GM18907 (cell line): Measurements from ENCODE around the gene DAB1.

Experiments used
- ATAC-seq: cut with Tn5 transposase; IDR thresholded peaks from one replicate; pipeline ENCODE4 v1.9.1; 2021; ENCODE audit warnings: mild to moderate bottlenecking, moderate library complexity; ENCODE audit not compliant: unreplicated experiment

Gene DAB1

DNA sequence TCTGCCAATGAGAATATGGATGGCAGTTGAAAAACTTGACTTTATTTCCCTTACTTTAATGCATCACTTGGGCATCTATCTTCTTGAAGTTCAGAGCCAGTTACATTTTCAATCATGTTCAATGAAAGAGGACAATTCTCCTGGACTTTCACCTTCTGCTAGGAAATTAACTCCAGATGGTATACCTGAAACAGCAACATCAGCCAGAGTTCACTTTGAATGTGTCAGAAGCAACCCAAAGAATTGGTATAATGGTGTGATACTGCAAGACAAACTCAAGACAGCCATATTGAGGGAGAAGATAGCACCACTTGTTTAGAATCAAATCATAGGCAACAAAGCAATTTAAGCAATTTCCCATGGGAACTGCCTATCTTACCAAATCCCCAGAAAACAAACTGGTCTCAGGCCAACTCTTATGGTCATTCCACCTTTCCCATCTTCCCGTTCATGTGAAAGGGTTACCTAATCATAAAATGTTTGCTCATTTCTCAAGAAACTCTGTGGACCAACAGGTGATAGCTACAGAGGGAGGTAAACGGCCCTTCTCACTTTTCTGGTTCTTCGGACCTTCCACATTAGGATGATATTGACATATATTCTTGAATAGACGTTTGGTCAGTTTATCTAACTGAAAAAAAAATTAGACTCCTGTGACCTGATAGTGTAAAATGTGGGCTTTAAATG, 428.3 kb downstream of the DAB1 start:
- no peak for ATAC-seq

DNA sequence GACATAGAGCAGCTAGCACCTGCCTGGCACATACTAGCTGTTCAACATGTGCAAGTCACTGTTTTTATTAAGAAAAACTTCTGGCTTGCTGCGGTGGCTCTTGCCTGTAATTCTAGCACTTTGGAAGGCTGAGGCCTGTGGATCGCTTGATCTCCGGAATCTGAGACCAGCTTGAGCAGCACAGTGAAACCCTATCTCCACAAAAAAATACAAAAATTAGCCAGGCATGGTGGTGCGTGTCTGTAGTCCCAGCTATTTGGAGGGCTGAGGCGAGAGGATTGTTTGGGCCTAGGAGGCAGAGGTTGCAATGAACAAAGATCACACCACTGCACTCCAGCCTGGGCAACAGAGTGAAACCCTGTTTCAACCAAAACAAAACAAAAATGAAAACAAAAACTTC, 430.4 kb downstream of the DAB1 start:
- no peak for ATAC-seq

DNA sequence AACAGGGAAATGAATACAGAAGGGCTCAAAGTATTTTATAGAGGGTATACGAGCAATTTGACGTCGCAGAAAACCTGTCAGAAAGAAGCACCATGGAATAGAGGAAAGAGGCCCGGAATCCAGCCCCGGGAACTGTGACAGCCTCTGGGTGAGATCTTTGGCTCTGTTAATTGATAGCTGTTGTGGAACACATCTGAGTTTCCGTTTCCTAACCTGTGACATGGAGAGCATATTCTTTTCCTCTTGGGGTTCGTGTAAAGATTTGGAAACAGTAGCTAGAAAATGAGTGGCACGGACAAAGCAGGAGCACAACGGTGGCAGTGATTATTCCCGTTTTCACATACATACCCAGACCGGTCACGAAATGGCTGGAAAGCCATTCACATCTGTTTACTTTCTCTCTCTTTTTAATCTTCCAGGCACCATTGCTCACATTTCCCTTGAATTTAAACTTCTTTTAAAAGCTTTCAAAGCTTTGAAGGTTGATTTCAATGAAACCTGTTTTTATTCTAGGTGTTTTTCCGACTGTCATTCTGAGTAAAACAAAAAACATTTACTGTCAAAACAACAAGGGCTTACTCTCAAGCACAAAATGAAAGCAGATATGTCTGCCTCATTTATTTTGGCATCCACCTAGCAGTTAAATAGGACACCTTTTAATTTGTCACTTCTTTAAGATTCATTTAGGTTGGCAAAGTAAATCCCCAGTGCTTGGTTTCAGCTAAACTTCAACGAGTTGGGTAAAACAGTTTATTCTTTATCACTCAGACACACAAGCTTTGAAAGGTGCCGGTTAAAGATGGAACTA, 431.3 kb downstream of the DAB1 start:
- no peak for ATAC-seq

DNA sequence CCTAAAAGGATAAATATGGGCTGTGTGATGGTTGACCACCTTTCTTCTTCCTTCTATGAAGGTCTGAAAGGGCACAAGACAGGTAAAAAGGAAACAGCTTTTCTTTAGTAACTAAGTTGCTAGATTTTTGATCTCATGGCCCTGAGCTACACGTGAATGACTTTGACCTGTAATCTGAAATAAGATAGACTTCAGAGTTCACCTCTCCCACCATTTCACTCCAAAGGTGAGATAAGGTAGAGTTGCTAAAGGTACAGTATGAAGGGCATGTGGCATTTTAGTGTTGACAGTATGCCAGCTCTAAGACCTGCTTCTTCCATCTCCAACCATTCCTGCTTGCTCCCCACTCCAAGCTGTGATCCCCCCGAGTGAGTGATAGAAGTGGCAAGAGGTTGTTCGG, 432.3 kb downstream of the DAB1 start:
- no peak for ATAC-seq

DNA sequence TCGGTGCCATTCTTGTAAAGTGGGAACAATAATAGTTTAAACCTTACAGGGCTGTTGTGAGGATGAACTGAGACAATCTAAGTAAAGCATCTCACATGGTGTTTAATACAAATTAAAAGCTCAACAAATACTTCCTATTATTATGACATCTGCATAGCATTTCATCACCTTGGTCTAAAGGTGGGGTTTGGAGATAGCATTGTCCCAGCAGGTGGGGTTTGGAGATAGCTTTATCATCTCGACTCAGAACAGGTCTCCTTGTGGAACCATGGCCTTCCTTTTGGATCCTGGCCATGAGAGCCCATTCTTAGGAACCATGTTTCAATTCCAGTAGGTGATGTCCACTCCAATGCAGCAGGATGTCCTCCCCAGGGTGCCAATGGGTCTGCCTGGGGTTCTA, 437.5 kb downstream of the DAB1 start:
- no peak for ATAC-seq

DNA sequence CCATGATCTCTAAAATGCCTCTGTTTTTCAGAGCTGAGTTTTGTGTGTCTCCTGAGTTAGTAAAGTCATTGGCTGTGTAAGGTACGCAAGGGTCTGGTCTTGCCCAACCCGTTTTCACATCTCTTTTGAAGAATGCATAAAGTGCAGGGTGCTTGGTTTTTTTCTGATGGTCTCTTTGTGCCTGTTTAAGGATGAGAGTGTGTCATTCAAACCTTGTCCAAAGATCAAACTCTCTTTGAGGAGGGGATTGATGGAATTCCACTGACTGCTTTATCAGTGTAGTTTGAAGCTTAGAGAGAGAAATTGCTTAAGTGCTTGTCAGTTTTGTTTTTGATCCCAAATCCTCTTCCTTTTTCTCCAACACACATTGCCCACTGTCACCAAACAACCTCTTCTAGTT, 438.0 kb downstream of the DAB1 start:
- ATAC-seq = no peak

DNA sequence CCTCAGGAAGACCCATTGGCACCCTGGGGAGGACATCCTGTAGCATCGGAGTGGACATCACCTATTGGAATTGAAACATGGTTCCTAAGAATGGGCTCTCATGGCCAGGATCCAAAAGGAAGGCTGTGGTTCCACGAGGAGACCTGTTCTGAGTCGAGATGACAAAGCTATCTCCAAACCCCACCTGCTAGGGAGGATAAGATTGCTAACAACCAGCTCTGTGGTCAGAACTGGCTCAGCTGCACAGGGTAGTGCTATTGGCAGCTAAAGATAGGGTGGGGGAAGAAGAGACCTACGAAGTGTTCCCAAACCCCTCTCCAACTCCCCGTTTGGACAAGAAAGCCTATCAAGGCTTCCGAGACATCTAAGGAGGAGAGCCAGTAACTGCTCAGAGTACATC, 440.4 kb downstream of the DAB1 start:
- ATAC-seq = no peak

DNA sequence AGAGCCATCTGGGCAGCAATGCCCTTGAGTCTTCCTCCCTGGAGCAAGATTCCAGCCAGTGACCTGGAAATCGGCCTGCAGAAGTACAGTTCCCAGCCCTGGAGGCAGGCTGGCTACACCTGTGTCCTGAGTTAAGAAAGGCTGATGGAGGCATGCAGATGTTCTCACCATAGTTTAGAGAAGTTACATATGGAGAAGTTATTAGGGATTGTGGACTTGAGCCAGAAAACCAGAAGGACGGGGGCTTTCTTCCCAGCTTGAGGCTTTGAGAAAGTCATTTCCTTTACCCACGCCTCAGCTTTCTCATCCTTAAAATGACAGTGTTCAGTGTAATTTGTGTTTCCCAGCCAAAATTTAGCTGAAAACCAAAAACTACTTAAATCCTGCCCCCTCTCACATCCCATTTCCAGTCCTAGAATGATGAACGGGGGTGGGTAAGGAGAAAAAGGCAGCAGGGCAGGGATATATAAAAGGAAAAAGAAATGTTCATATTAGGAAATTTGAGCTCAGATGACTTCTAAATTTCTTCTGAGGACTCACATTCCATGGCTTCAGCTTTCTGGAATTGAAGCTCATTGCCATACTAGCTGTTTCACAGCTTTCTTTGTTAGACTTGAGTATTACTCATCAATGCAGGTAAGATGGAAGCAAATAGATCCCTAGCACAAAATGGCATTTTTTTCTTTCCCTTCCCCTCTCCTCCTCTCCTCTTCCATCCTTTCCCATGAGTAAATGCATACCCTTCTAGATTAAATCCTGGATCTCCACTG, 443.7 kb downstream of the DAB1 start:
- ATAC-seq = no peak

DNA sequence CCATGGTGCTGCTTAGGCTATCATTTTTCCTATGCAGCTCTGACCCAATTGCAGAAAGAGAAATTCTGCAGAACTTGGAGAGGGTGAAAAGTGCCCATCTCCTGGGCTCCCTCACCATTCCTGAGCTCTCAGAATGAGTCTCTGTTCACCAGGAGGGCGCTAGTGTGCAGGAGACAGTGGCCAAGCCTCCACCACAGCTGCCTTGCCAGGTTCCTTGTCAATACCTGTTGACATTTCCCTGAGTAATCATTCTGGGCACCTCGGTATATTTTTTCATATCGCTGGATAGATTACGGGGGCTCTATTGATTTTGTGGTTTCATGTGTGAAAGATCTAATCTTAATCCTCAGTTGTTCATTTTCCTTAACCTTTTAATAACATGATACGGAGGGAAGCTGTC, 445.0 kb downstream of the DAB1 start:
- ATAC-seq = no peak

DNA sequence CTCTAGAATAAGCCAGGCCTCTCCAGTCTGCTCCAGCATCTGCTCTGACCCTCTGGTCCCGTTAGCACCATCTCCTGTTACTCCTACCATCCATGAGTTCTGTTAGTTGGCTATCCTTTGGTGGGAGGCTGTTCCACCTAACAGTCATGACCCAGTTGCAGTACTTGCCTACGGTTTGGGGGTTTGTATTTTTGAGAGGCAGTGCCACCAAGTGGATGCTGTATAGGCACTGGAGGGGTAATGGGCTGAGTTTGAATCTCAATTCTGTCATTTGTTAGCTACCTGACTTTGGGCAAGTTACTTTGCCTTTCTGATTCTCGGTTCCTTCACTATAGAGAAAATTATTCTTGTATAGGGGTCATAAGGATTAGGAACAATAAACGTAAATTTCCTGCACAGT, 445.9 kb downstream of the DAB1 start:
- no peak for ATAC-seq

DNA sequence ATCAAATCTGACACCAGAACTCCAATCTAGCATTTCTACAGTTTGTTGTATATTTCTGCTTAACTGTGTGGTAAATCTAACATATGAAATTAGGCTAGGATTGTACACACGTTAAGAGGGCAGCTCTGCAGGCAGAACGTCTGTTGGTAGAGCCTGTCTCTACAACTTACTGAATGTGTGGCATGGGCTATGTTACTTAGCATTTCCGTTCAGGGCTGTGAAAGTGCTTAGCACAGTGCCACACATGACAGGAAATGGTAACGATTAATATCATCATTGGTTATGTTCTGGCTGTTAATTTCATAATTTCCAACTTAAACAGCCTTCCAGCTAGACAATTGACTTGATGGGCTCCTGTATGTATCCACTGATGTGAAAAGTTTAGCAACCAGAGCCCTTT, 448.4 kb downstream of the DAB1 start:
- no peak for ATAC-seq

DNA sequence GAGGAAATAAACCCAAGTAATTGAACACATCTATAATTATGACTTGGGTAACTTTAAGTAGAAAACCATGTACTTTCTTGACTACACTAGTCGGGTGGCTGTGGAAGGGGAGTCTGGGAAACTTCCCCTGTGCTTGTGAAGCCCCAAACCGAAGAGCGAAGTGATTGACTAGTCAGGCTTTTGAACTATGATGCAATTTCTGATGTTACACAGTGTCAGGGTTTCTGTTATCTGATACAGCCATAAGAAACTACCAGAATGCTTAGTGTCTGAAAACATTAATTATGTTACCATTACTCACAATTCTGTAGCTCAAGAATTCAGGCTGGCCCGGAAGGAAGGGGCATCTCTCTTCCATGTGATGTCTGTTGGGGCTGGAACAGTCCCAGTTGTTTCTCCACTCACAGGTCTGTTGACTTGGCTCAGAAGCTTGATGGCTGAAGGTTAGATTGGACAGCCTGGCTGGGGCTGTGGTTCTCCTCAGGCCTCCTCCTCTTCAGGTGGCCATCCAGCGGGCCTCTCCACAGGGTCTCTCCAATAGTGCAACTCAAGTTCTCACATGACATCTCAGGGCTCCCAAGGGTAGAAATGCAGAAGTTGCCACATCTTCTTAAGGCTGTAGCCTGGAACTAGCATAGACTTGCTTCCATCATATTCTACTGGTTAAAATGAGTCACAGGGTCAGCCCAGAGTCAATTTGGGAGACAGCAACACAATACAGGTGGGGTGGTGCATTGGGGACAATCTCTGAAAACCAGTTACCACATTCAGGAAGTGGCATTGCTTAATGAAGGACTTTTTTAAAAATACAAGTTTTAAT, 449.7 kb downstream of the DAB1 start:
- ATAC-seq = no peak

DNA sequence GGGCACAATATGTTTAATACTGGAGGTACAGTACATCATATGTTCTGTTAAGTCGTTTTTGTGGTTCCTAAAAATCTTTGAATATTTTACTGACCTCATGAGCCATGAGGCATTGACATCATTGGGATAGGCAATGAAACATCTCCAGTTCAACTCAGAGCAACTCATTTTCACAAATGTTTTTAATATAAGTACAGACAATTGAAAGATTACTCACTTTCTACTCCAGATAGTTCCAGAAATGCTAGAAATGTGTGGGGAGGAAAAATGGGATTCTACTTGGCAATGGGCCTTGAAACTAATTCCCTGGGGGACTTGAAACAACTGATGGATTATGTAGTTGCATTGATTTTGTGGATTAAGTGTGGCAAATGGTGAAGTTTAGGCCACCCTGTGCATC, 450.9 kb downstream of the DAB1 start:
- no peak for ATAC-seq

DNA sequence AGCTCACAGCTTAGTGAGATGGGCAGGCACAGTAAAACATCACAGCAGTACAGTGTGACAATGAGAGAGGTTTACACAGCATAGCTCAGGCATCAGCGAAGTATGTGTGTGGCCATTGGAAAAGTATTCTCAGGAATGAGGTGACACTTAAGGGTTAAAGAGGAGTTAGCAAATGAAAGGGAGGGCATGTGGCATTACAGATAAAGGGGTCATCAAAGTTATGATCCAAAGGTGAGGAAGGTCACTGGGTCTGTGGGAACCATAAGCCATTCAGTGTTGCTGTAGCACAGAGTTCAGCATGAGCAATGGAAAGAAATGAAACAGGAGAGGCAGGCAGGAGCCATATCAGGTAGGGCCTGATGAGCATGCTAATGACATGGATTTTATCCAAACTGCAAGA, 453.6 kb downstream of the DAB1 start:
- no peak for ATAC-seq

DNA sequence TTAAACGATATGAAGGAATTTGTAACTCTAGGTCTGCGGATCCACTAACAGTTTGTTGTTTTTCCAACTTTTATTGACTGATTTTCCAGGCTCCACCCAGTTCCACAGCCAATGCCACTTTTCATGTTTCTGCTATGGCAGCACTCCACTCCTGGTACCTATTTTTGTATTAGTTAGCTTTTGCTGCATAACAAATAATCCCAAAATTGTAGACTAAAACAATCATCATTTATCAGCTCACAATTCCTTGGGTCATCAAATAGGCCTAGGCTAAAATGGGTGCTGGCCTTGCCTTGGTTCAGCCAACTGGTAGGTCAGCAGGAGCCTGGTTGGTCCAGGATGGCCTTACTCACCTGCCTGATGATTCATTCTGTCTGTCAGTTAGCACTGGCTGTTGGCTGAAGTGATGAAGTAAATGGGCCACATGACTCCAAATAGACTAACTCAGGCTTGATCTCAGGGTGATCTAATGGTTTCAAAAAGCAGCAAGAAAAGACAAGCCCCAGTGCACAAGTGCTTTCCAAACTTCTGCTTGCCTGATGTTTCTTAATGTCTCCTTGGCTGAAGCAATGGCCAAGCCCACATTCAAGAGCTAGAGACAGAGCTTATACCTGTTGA, 454.9 kb downstream of the DAB1 start:
- ATAC-seq = no peak

DNA sequence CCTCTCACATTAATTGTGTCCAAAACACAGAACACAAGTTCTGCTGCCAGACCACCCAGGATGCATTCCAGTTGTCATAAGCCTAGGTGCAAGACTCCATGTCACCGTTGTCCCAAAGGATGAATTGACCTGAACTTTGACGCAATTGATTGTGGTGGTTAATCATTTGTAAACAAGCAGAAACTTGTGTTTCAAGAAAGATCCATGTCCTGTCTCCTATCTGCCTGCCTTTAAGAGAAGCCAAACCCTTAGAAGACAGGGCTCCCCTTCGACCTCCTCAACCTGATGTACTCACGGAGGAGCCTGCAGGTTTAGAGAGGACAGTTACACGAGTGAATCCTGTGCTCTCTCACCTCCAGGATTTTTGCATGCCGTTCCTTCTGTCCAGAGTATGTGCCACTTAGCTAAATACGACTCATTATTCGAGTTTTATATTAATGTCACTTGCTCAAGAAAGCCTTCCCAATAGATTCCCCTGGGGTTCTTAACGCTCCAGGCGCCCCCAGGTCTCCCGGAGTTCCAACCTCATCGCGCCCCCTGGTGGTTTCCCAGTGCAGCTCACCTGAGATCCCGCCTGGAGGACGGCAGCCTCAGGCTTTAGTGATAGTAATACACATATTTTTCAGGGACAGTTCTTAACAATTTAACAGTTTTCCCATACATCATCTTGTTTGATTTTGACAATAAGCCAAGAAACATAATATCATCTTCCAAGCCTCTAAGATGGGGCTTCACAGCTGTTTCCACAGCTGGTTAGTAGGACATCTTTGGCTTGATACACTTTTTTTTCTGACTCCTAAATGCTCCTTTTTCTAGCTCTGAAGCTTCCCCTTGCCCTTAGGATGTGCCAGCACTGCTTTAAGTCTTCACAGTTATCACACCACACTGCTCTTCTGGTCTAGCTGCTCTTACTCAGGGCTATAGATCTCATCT, 455.7 kb downstream of the DAB1 start:
- ATAC-seq = no peak

DNA sequence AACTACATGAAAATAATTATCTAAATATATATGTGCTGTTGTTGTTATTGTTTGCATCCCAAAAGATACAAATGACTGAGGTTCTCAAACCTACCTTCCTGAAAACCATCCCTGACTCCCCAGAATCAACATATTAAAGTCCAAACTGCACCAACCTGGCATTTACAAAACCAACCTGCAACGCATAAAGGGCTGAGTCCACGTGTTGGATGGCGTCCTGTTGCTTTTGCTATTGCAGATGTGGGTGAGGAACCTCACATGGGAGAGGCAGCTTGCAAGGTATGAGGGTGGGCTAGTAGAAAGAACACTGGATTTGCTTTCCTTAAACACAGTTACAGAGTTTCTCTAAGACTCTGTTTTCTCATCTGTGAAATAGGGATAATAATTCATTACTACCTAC, 456.5 kb downstream of the DAB1 start:
- ATAC-seq = no peak

DNA sequence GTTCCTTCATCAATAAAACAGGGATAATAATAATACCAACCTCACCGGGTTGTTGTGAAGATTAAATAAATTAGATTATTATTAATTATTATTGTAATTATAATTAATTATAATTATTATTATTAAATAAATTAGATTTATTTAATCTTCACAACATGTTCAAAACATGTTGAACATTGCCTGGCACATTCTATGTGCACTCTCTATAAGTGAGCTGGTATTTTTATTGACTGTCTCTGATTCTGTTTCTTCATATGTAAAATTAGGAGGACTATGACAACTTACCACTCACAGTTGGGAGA, 457.2 kb downstream of the DAB1 start:
- ATAC-seq = no peak

DNA sequence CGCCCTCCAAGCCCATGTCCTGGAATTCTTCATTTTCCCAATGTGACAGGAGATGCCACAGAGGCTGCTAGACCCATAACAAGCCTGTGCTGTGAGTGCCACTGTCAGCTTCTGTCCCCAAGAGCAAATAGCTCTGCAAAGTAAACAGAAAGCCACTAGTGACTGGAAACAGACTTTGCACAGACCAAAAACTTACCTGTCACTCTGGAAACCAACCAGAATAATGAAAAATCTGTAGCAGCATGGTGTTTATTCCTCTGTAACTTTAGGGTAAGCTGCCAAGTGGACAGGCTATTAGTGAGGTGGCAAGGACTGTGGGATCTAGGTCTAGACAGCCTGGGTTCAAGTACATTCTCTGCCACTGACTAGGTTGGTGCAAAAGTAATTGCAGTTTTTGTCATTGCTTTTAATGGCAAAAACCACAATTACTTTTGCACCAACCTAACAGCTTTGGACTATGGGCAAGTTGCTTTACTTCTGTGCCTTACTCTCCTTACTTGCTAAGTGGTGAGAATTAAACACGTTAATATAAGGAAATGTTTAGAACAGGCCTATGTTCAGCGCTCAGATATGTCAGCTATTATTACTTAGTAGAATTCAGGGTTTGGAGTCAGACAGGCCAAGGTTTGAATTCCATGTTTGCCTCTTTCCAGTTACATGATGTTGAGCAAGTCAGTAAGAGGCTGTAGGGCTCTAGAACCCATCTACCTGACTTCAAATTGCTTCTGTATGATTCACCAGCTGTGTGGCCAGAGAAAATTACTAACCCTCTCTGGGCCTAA, 457.8 kb downstream of the DAB1 start, which contains the start of gene C8B:
Gene C8B (minus strand): TSS at position 100 of the 782 bp plus-strand sequence. CDS start 67 bp downstream, at position 33.
- no peak for ATAC-seq
